Esophagus (tissue), 2 donors: ENCODE results near the gene RETN. TPM values are rescaled to one million over a fixed set of nuclear protein-coding genes. Genes with fewer than 3 reads are reported as not detected.

Source experiments
- H3K27ac ChIP-seq, 2 donors: one replicate each; pipeline ENCODE4 v1.5.1; 2013; ENCODE audit warnings: low read depth in 2 of 2, mild to moderate bottlenecking in 2 of 2, inconsistent platforms in 1 of 2, low read length in 1 of 2, moderate library complexity in 1 of 2
- H3K27me3 ChIP-seq, 2 donors: one replicate each; pipeline ENCODE4 v1.6.1; 2013; ENCODE audit warnings: low read length in 2 of 2, control low read depth in 1 of 2, mild to moderate bottlenecking in 1 of 2; ENCODE audit not compliant: insufficient read depth in 2 of 2, control insufficient read depth in 1 of 2
- H3K36me3 ChIP-seq, 2 donors: one replicate each; pipeline ENCODE4 v1.6.1; 2013; ENCODE audit warnings: low read length in 1 of 2; ENCODE audit not compliant: control insufficient read depth in 2 of 2, insufficient read depth in 2 of 2
- H3K4me1 ChIP-seq, 2 donors: one replicate each; pipeline ENCODE4 v1.6.1; 2013; ENCODE audit warnings: low read length in 1 of 2; ENCODE audit not compliant: control insufficient read depth in 2 of 2, insufficient read depth in 2 of 2
- H3K4me3 ChIP-seq, 2 donors: one replicate each; pipeline ENCODE4 v1.5.1; 2013; ENCODE audit warnings: low read length in 2 of 2, mild to moderate bottlenecking in 2 of 2, low read depth in 1 of 2, moderate library complexity in 1 of 2
- H3K9me3 ChIP-seq, 2 donors: one replicate each; pipeline ENCODE4 v1.6.1; 2013; ENCODE audit warnings: mild to moderate bottlenecking in 2 of 2, low read depth in 1 of 2, low read length in 1 of 2, moderate library complexity in 1 of 2; ENCODE audit not compliant: control insufficient read depth in 2 of 2, insufficient read depth in 1 of 2
- WGBS, 2 donors: extraction: QIAGEN DNeasy Blood & Tissue Kit; methylation state at CpG; one replicate each; pipeline ENCODE4 v1.1.7; 2013; 5-methylcytosine and 5-hydroxymethylcytosine counted together
- polyA plus RNA-seq, 2 donors: library from polyadenylated mRNA; stranded (reverse); fragments of 200-250 nt; gene quantifications; one replicate each; pipeline ENCODE4 v1.2.3, GENCODE V29; 2013
- donor health status: healthy with polysubstance abuse.
- donor health status: Bipolar disorder and iron deficiency.

Gene RETN
- polyA plus RNA-seq, 2 donors: 0.65 to 2.1 TPM

DNA sequence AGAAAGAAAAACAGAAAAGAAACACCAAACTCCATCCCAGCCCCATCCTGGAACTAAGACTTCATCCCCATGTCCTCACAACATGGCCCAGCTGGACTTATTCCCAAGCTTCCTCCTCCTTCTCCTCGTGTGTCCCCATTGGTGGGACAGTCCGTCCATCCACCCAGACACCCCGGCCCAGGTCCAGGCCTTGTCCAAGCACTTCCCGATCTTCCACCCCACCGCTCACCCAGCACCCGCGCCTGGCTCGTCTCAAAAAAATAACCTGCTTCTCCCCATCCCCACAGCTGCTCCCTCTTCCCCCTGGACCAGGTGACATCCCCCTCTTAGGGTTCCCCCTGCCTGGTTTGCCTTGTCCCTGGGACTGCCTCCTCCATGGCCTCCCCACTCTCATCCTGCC lies 34.5 kb downstream of the RETN start:
- 60 to 67% methylated on average over 8 of the region's 8 CpGs for WGBS, 2 donors
- H3K36me3 ChIP-seq: no peaks in the 10 kb centered on the region
- H3K4me3 ChIP-seq: no peak overlapping the region
- H3K4me1 ChIP-seq: no peaks in the 10 kb centered on the region
- no peak overlapping the region for H3K27ac ChIP-seq
- H3K27me3 ChIP-seq: no peaks in the 10 kb centered on the region
- H3K9me3 ChIP-seq: no peaks in the 10 kb centered on the region

DNA sequence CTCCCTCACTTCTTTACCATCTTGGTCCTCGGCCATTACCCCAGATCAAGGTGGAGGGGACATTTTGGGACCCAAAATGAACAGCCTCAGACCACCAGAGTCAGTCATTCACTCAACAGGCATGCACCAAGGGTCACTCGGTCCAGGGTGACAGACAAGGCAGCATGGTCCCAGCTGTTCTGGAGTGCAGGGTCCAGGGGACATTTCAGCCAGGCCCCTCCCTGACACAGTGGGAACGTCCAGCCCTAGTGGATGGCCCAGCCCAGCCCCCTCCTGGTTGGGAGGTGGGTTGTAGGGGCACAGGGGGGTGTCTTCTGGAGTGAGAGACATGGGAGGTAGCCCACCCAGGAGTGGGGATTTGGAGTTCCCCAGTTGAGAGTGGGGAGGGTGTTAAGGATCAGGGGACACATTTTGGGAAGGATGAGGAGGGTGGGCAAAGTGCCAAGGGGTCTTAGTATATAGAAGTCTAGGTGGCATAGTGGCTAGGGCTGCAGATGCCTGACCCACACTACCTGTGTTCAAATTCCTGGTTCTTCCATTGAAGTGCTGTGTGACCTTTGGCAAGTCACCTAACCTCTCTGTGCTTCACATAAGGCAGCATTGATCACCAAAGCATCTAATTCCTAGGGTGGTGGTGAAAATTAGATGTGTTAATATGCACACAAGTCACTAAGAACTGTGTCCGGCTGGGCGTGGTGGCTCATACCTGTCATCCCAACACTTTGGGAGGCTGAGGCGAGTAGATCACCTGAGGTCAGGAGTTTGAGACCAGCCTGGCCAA lies 35.6 kb downstream of the RETN start:
- no peak overlapping the region for H3K4me3 ChIP-seq
- no peaks in the 10 kb centered on the region for H3K36me3 ChIP-seq
- no peaks in the 10 kb centered on the region for H3K27me3 ChIP-seq
- H3K27ac ChIP-seq: no peak overlapping the region
- H3K4me1 ChIP-seq: no peaks in the 10 kb centered on the region
- no peaks in the 10 kb centered on the region for H3K9me3 ChIP-seq
- WGBS, 2 donors: 70 to 75% methylated on average over 6 of the region's 6 CpGs

DNA sequence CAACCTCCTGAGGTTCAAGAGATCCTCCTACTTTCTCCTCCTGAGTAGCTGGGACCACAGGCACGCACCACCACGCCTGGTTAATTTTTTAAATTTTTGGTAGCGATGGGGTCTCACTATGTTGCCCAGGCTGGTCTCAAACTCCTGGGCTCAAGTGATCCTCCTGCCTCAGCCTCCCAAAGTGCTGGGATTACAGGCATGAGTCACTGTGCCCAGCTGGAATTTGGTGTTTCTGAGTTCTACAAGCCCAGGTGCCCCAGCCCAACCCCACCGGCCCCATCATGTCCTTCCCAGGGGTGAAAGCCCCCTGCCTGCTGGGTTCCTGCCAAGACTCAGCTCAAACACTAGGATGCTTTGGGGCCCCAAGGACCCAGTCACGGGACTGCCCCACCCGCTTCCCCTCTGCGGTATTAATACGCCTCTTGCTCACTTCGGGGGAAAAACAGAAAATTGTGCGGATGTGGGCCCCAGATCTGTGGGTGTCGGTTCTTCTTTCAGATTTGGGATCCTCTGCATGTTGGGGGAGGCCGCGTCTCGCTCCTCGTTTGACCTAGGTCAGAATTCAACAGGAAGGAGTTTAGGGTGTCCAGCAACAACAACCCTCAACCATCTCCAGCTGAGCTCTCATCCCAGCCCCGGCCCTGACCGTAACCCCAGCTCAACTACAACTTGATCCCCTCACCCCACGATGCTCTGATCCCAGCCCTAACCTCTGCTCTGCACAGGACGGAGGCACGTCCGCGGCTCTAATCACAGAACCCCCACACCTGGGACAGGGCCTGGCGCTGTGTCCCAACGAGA lies 36.7 kb downstream of the RETN start:
- Histone ChIP-seq H3K4me1 (no peaks in the 10 kb centered on the region), H3K4me3 (no peak overlapping the region), H3K9me3 (no peaks in the 10 kb centered on the region), H3K27me3 (no peaks in the 10 kb centered on the region), H3K36me3 (no peaks in the 10 kb centered on the region), H3K27ac (peak overlapping the region in 1 of 2 donors; percentile 35)
- 48 to 51% methylated on average over 24 of the region's 24 CpGs for WGBS, 2 donors

DNA sequence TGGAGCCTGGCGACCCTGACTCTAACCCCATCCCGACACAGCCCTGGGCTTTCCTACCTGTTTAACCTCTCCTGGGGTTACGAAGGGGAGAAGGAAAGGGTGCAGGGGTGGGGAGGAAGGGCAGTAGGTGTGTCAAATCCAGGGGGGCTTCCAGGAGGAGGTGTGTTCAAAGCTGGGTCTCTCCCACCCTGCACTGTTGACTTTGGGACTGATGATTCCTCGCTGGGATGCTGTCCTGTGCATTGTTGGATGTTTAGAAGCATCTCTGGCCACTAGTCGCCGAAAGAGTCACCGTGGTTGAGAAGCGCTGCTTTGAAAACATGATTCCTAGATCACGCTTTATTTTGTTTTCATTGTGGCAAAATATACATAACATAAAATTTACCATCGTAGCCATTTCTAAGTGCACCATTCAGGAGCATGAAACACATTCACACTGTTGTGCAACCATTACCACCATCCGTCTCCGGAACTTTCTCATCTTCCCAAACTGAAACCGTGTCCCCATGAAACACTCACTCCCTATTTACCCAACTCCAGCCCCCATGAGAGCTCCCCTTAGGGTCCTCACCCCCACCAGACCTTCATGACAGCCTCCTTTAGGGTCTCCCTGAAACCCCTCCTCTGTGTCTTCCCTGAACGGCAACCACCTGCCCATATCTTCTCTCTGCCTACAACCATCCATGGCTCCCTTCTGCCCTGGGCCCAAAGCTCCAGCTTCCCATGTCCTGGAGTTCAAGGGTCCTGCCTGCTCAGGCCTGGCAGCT lies 37.5 kb downstream of the RETN start:
- Histone ChIP-seq H3K27me3 (no peaks in the 10 kb centered on the region), H3K4me1 (no peaks in the 10 kb centered on the region), H3K9me3 (no peaks in the 10 kb centered on the region), H3K4me3 (no peak overlapping the region), H3K36me3 (no peaks in the 10 kb centered on the region), H3K27ac (peak overlapping the region in 1 of 2 donors; percentile 35)
- 77 to 79% methylated on average over 14 of the region's 14 CpGs for WGBS, 2 donors

DNA sequence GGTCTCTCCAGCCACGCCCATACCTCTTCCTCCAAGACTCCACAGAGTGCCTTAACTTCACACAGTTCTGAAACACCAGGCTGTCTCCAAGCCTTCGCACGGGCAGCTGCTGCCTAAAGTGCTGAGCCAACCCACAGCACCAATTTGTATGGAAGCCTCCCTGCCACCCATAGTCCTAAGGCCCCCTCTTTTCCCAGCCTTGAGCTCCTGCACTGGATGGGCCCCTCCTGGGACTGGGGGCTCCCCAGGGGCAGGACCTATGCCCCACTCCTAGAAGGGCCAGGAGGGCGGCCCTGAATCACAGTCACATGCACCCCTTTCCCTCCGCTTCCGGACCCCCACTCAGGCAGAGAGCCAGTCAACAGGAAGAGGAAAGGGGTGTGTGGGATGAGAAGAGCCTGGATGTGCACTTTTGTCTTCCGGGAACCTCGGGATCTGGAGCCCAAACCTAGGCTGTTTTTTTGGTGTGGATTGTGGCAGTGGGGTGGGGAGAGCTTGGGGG lies 38.2 kb downstream of the RETN start:
- H3K36me3 ChIP-seq: no peaks in the 10 kb centered on the region
- no peak overlapping the region for H3K4me3 ChIP-seq
- no peaks in the 10 kb centered on the region for H3K27me3 ChIP-seq
- no peaks in the 10 kb centered on the region for H3K4me1 ChIP-seq
- H3K27ac ChIP-seq: no peak overlapping the region
- 55 to 62% methylated on average over 8 of the region's 8 CpGs for WGBS, 2 donors
- H3K9me3 ChIP-seq: no peaks in the 10 kb centered on the region

DNA sequence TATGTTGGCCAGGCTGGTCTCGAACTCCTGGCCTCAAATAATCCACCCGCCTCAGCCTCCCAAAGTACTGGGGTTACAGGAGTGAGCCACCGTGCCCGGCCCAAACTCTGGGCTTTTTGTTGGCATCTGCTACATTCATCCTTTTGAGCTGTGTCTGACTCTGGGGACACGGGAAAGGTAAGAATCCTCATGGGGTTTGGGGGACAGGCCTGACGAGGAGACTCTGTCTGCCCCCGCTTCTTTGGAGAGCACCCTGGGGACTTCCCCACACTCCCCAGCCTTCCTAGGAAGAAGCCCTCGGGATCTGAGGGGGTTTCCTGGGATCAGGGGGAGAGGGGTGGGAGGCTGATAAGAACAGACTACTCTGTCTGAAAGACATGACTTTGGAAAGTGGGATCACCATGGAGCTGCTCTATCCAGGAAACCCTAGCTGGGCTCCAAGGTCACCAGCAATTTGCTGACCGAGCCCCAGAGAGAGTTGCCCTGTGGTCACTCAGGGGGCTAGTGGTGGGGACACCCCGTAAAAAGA lies 41.1 kb downstream of the RETN start:
- 76 to 81% methylated on average over 10 of the region's 10 CpGs for WGBS, 2 donors
- Histone ChIP-seq H3K4me1 (no peaks in the 10 kb centered on the region), H3K27ac (no peak overlapping the region), H3K27me3 (no peaks in the 10 kb centered on the region), H3K4me3 (no peak overlapping the region), H3K36me3 (no peaks in the 10 kb centered on the region), H3K9me3 (no peaks in the 10 kb centered on the region)

DNA sequence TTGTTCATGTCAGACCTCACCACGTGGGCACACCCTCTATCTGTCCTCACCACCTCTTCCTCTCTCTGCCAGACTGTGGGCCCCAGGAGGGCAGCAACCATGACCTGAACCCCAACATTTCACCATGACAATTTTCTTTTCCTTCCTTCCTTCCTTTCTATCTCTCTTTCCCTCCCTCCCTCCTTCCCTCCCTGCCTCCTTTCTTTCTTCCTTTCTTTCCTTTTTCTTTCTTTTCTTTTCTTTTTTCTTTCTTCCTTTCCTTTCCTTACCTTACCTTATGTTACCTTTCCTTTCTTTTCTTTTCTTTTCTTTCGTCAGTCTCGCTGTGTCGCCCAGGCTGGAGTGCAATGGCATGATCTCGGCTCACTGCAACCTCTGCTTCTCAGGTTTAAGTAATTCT lies 41.8 kb downstream of the RETN start:
- Histone ChIP-seq H3K4me1 (no peaks in the 10 kb centered on the region), H3K27me3 (no peaks in the 10 kb centered on the region), H3K9me3 (no peaks in the 10 kb centered on the region), H3K27ac (no peak overlapping the region), H3K4me3 (no peak overlapping the region), H3K36me3 (no peaks in the 10 kb centered on the region)
- 73 to 81% methylated on average over 5 of the region's 5 CpGs for WGBS, 2 donors

DNA sequence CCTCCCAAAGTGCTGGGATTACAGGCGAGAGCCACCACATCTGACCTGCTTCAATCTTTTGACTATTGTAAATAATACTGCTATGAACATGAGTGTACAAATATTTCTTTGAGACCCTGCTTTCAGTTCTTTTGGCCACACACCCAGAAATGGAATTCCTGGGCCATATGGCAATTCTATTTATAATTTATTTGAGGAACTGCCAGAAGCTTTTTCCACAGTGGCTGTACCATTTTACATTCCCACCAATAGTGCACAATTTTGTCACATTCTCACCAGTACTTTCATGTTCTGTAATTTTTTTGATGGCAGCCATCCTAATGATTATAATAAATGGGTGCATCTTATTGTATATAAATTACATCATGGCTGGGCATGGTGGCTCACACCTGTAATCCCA lies 46.8 kb downstream of the RETN start:
- Histone ChIP-seq H3K4me1 (no peaks in the 10 kb centered on the region), H3K36me3 (no peaks in the 10 kb centered on the region), H3K27me3 (peaks cover 0 to 2% of the 10 kb centered on the region in 2 donors), H3K9me3 (peaks cover 0 to 3% of the 10 kb centered on the region in 2 donors), H3K27ac (no peak overlapping the region), H3K4me3 (no peak overlapping the region)
- WGBS, 2 donors: 76 to 77% methylated on average over 1 of the region's 1 CpG

DNA sequence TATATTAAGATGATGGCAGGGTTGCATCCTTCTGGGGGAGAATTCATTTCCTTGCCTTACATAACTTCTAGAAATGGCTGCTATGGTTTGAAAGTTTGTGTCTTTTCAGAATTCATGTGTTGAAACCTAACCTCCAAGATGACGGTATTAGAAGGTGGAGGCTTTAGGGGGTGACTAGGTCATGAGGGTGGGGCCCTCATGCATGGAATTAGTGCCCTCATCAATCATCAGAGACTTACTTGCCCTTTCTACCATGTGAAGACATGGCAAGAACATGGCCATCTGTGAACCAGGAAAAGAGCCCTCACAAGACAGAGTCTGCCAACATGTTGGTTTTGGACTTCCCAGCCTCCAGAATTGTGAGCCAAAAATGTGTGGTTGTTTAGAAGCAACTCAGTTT lies 47.9 kb downstream of the RETN start:
- Histone ChIP-seq H3K9me3 (peaks cover 0 to 3% of the 10 kb centered on the region in 2 donors), H3K4me1 (no peaks in the 10 kb centered on the region), H3K27me3 (peaks cover 0 to 2% of the 10 kb centered on the region in 2 donors), H3K4me3 (no peak overlapping the region), H3K27ac (no peak overlapping the region), H3K36me3 (no peaks in the 10 kb centered on the region)
- WGBS, 2 donors: 68 to 74% methylated on average over 1 of the region's 1 CpG
